SK-N-MC (cell line): ENCODE data around the gene MAN1C1.

ENCODE experiments used
- DNase-seq: peaks from one replicate; pipeline ENCODE4 v3.0.0-alpha.2; 2011; ENCODE audit warnings: low read depth, low spot score
- H3K27ac ChIP-seq: fragments of 200-600 bp; sonication (generic); 2 replicates; pipeline ENCODE4 v1.5.1; 2016; ENCODE audit warnings: mixed run types
- H3K36me3 ChIP-seq: fragments of 200-600 bp; sonication (generic); 2 replicates; pipeline ENCODE4 v1.6.1; 2017; ENCODE audit warnings: antibody characterized with exemption, low read length, mixed read lengths; ENCODE audit not compliant: insufficient read depth
- H3K4me3 ChIP-seq: fragments of 200-600 bp; sonication (generic); 2 replicates; pipeline ENCODE4 v1.5.1; 2016
- H3K9ac ChIP-seq: fragments of 200-600 bp; sonication (generic); 2 replicates; pipeline ENCODE4 v1.8.0; 2017; ENCODE audit warnings: mixed run types, mixed read lengths; ENCODE audit not compliant: insufficient read length
- H3K9me3 ChIP-seq: fragments of 200-600 bp; sonication (generic); 2 replicates; pipeline ENCODE4 v1.6.1; 2017; ENCODE audit warnings: low read depth, mild to moderate bottlenecking, antibody characterized with exemption, low read length, moderate library complexity, mixed read lengths
- EZH2 ChIP-seq: fragments of 200-600 bp; sonication (generic); IDR thresholded peaks from one replicate; pipeline ENCODE4 v1.6.1; 2017; ENCODE audit warnings: antibody characterized with exemption
- FOXP2 ChIP-seq: optimal IDR thresholded peaks from 2 replicates; pipeline ENCODE3; 2011; ENCODE audit warnings: mild to moderate bottlenecking, moderate library complexity; ENCODE audit not compliant: insufficient read depth; ENCODE audit errors: extremely low read length, control extremely low read depth
- POLR2AphosphoS5 ChIP-seq: IDR thresholded peaks from 2 replicates; pipeline ENCODE4 v1.6.1; 2012; ENCODE audit warnings: mild to moderate bottlenecking, low read depth, low read length, borderline replicate concordance

MAN1C1 gene

DNA sequence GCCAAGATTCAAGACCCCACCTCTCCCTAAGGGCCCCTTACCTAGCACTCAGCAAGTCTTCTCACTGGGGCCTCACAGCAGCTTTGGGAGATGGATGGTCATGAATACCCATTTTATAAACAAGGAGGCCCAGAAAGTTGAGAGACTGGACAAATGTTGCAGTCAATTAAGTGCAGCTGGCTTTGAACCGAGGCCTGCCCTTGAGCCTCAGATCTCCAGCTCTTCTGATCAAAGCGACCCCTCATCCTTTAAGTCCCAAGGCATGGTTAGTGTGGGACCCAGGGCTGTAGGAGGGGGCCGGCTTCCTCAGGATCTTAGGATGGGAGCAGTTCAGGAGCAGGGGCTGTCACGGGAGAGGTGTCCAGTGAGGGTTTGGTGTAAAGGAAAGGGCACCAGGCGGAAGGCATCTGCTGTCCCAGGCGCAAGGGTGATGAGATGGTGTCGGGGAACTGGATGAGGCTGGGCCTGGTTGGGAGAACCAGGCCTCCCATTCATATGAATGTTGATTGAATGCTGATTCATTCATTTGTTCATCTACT, 198.0 kb downstream of the MAN1C1 start:
- TF ChIP-seq FOXP2, result no peak
- TF ChIP-seq EZH2, result no peak
- TF ChIP-seq POLR2AphosphoS5, result no peak
- no peaks in the 10 kb centered on the region for H3K36me3 ChIP-seq
- no peak overlapping the region for H3K27ac ChIP-seq

GRCh38 chr1:25815208-25816111, 198.9 kb downstream of the MAN1C1 start:
- H3K4me3 ChIP-seq, result no peak overlapping the region
- no peaks in the 10 kb centered on the region for H3K36me3 ChIP-seq
- no peak overlapping the region for H3K27ac ChIP-seq
- no peak overlapping the region for H3K9ac ChIP-seq
- TF ChIP-seq FOXP2 (no peak), POLR2AphosphoS5 (no peak), EZH2 (no peak)
- DNase-seq, result no peak
- H3K9me3 ChIP-seq, result no peaks in the 10 kb centered on the region

More for the DNA sequence above, 198.0 kb downstream of the MAN1C1 start:
- H3K9me3 ChIP-seq, result no peaks in the 10 kb centered on the region
- no peak overlapping the region for H3K4me3 ChIP-seq
- no peak for DNase-seq
- no peak overlapping the region for H3K9ac ChIP-seq

GRCh38 chr1:25816112-25816718, 199.6 kb downstream of the MAN1C1 start:
- TF ChIP-seq FOXP2 (no peak), EZH2 (no peak), POLR2AphosphoS5 (no peak)
- Histone ChIP-seq H3K9ac (no peak overlapping the region), H3K4me3 (no peak overlapping the region), H3K9me3 (no peaks in the 10 kb centered on the region), H3K36me3 (no peaks in the 10 kb centered on the region), H3K27ac (no peak overlapping the region)
- DNase-seq, result no peak

DNA sequence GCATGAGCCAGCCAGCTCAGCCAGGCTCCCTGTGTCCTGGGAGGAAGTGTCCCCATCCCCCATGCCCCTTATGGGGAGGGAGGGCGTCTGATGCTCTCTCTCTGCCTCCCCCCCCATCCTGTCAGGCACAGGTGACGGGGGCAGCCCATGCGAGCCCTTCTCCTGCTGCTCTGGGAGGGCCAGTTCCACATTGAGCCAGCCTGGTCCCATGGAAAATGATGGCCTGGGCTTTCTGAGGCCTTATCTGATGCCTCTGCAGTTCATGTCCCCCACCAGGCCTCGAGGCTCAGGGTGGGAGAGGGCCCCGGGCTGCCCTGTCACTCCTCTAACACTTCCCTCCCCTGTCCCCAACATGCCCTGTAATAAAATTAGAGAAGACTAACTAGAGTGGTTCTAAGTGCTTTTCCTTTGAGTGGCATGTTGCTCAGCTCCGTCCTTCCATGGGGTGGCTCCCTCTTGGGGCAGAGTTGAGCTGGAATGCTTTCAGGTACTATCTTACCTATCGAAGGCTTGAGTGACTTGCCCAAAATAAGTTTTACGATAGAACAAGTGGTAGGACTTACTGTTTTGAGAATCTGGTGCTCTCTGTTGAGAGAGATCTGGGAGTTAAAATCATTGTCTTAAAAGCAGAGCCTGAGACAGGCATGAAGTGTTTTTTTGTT, 201.4 kb downstream of the MAN1C1 start:
- TF ChIP-seq POLR2AphosphoS5 (no peak), EZH2 (no peak), FOXP2 (no peak)
- no peak for DNase-seq
- no peaks in the 10 kb centered on the region for H3K9me3 ChIP-seq
- H3K27ac ChIP-seq, result peak overlapping the region; percentile 86; the same call in 1 of the 2 replicates
- peak overlapping the region; percentile 98 for H3K4me3 ChIP-seq
- no peaks in the 10 kb centered on the region for H3K36me3 ChIP-seq
- peak overlapping the region; percentile 90 for H3K9ac ChIP-seq

DNA sequence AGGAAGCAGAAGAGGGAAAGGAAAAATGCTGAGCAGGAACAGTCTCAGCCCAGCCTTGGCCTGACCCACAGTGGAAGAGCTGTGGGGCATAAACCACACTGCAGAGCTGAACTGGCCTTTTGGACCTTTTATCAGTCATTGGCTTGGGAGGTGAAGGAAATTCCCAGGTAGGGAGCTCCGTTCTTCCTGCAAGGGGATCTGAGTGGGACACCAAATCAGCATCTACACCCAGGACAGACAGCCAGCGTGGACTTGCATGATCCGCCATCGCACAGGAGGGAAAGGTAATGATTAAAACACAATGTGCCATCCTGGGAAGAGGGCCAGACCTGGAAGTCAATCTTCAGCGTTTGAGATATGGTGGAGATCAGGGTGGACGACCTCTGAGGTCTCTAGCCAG, 202.0 kb downstream of the MAN1C1 start:
- no peaks in the 10 kb centered on the region for H3K36me3 ChIP-seq
- H3K27ac ChIP-seq, result peak overlapping the region; percentile 86
- H3K9ac ChIP-seq, result peak overlapping the region; percentile 90
- peak overlapping the region; percentile 98 for H3K4me3 ChIP-seq
- H3K9me3 ChIP-seq, result no peaks in the 10 kb centered on the region
- DNase-seq, result no peak
- TF ChIP-seq FOXP2 (no peak), POLR2AphosphoS5 (no peak), EZH2 (no peak)

DNA sequence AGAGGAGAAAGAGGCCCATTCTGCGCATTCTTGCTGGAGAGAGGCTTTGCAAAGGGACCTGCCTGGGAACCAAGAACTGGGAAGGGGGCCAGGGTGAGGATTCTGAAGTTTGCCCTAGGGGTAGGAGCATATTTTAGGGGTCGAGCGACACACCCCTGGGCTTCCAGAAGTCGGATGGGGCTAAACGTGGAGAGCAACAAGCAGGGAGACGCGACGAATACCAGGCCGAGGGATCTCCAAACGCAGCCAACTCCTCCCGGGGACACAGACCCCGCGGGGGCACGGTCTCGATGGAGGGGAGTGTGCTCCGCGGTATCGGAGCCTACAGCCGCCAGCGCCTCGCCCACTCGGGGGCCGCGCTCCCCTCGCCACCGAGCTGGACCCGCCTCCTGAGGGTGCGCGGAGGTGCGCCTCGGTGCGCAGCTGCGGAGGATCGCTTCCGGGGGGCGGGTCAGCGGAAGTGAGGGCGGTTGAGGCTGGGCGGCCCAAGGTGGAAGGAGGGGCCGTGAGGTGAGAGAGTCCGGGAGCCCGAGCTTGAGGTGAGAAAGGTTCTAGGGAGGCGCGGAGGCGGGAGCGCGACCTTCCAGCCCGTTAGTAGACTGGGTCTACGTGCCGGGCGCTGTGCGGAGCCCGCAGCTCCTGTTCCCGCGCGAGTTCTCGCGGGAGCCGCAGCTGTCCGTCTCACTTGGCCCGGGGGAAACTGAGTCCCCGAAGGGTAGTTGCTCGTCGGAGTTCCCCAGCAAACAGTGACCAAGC, 203.1 kb downstream of the MAN1C1 start, which contains the start of gene MTFR1L:
Gene MTFR1L (plus strand): TSS at position 464 of the 756 bp plus-strand sequence. CDS start 3,151 bp downstream, outside the sequence.
- Histone ChIP-seq H3K9ac (peak within 1 kb of the TSS; percentile 90), H3K4me3 (peak within 1 kb of the TSS; percentile 98), H3K27ac (peak within 1 kb of the TSS; percentile 86), H3K36me3 (no peaks in the 10 kb centered on the region), H3K9me3 (no peaks in the 10 kb centered on the region)
- no peak for DNase-seq
- TF ChIP-seq FOXP2 (no peak), POLR2AphosphoS5 (peak; percentile 89), EZH2 (no peak)

DNA sequence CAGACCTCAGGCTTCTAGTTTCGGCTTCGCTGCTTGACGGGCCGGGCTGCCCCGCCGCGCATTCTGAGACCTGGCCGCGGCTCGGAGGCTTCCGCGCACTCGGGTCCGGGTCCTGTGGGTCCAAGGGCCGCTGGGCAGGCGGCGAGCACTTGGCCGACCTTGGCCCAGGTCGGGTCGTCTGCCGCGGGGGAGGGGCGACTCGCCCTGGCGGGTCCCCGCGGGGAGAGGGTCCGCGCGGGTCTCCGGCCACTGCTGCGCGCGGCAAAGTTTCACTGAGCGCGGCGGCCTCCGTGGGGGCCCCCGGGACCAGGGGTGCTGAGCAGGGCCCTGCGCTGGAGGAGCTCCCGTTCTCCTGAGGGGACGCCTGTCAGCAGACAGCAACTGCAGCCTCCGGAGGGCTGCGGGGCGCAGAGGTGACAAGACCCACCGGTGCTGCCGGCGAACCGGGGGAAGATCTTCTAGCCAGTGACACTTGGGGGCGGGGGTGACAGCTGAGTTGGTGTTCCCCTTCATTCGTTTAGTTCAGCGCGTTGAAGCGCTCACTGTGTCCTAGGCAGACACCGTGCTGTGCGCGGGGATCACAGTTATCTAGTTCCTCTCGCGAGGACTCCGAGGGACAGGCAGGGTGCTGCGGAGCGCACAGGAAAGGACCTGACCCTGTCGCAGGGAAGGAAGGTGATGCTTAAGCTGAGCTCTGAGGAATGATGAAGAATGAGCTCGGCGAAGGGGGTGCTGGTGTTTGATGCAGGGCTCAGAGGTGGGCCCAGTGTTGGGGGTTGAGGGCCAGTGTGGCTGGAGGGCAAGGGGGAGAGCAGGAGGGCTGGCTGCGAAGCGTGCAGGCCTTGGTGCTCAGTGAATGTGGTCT, 203.9 kb downstream of the MAN1C1 start:
- peak overlapping the region; percentile 90 for H3K9ac ChIP-seq
- DNase-seq, result no peak
- no peak overlapping the region; the same call in 1 of the 2 replicates for H3K27ac ChIP-seq
- no peaks in the 10 kb centered on the region for H3K36me3 ChIP-seq
- TF ChIP-seq FOXP2, result no peak
- TF ChIP-seq POLR2AphosphoS5, result 0 out of 2 replicates have a peak, but pooled peaks have one; percentile 7
- peak overlapping the region; percentile 98 for H3K4me3 ChIP-seq
- H3K9me3 ChIP-seq, result no peaks in the 10 kb centered on the region
